GM18858 (cell line): Measurements from ENCODE around the gene SYT8.

ENCODE experiments used
- ATAC-seq: cut with Tn5 transposase; IDR thresholded peaks from one replicate; pipeline ENCODE4 v1.9.1; 2021; ENCODE audit not compliant: unreplicated experiment

SYT8 gene

GRCh38 chr11:1844221-1845094, 9.7 kb downstream of the SYT8 start:
- no peak for ATAC-seq

GRCh38 chr11:1845095-1845429, 10.3 kb downstream of the SYT8 start:
- no peak for ATAC-seq

GRCh38 chr11:1845561-1846452, 11.0 kb downstream of the SYT8 start:
- no peak for ATAC-seq

GRCh38 chr11:1846453-1846932, 11.7 kb downstream of the SYT8 start:
- no peak for ATAC-seq

- no peak for ATAC-seq
Observed at GRCh38 chr11:1847006-1847735, 12.4 kb downstream of the SYT8 start.

- ATAC-seq: no peak
Observed at GRCh38 chr11:1847926-1848639, 13.3 kb downstream of the SYT8 start.

GRCh38 chr11:1848640-1849430, 14.0 kb downstream of the SYT8 start:
- no peak for ATAC-seq

- no peak for ATAC-seq
Observed at GRCh38 chr11:1851468-1852180, 16.8 kb downstream of the SYT8 start.

- no peak for ATAC-seq
Observed at GRCh38 chr11:1852271-1852876, 17.6 kb downstream of the SYT8 start.

- ATAC-seq: peak; percentile 30
Observed at GRCh38 chr11:1852877-1853276, 18.1 kb downstream of the SYT8 start, which contains the start of gene LSP1. Gene LSP1, plus strand, starts transcription at chr11:1853084. Its CDS starts 61 bp downstream, at chr11:1853145.

- no peak for ATAC-seq
Observed at GRCh38 chr11:1853376-1854131, 18.8 kb downstream of the SYT8 start.

GRCh38 chr11:1854132-1854948, 19.6 kb downstream of the SYT8 start:
- no peak for ATAC-seq

- peak; percentile 30 for ATAC-seq
Observed at GRCh38 chr11:1854949-1855885, 20.4 kb downstream of the SYT8 start.

GRCh38 chr11:1855886-1856265, 21.1 kb downstream of the SYT8 start:
- ATAC-seq: no peak

GRCh38 chr11:1856306-1857005, 21.7 kb downstream of the SYT8 start:
- ATAC-seq: no peak
